Left hindlimb (tissue), 1 donor: ENCODE measurements around the gene CELA2B.

Source experiments
- DNase-seq: peaks from one replicate; pipeline ENCODE4 v3.0.0-alpha.2; 2018

Gene CELA2B

DNA sequence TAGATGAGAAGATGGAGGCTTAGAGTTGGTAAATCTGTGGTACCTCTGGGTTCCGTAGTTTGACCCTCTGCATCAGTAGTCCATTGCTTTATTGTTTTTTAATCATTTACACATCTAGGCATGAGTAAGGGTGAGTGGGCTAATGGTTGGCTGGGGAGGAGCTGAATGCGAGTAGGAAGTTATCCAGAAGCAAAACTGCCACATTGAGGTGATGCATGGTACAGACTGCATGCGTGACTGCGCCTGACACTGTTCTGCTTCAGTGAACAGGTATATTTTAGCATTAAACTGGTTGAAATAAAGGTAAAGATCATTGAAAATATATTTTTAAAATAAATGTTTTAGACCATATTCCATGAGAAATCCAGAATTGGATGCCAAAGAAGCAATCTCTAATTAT is 55.1 kb downstream of the CELA2B start:
- DNase-seq, result no peak

DNA sequence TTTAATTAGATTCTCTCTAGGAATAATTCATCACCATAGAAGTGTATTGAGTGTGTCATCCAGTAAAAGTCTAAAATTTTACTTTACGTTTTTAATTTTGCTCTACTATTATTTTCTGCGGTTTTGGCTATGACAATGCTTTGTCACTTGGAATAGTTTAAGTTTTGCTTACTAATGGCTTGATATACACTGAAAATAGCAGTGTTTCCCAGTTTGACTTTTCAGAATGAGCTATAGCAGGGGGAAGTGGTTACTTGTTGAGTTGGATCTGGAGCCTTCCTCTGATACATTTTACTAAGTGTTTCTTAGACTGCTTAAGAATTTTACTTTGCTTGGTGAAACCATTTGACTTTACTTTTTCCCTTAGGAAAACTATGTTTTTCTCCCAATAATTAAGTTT is 55.8 kb downstream of the CELA2B start:
- DNase-seq, result no peak

- DNase-seq, result no peak
Measured at GRCh38 chr1:15538771-15539170, 62.9 kb downstream of the CELA2B start.

DNA sequence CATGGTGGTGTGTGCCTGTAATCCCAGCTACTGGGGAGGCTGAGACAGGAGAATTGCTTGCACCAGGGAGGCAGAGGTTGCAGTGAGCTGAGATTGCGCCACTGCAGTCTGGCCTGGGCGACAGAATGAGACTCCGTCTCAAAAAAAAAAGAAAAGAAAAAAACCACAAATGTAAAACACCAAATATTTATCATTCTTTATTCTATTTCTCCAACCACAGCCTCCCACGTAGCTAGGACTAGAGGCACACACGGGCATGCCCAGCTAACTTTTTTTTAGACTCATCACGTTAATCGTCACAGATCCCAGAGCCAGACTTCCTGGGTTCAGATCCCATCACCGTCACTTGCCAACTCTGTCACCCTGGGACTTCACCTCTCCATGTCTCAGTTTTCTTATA is 64.3 kb downstream of the CELA2B start:
- DNase-seq, result no peak
